Midbrain (tissue), 1 donor: ENCODE results near the gene LRRC72.
A peak's percentile ranks its signal among the peaks of the same experiment; 100 is the strongest.
"Not testable (repeated sequence)": the region's sequence is repeated elsewhere in the genome, so short reads cannot be mapped to it uniquely, and the experiment has no call there.

Experiments
- DNase-seq: peaks from one replicate; lab custom pipeline; 2025; lab: John Stamatoyannopoulos, UW

LRRC72 gene

DNA sequence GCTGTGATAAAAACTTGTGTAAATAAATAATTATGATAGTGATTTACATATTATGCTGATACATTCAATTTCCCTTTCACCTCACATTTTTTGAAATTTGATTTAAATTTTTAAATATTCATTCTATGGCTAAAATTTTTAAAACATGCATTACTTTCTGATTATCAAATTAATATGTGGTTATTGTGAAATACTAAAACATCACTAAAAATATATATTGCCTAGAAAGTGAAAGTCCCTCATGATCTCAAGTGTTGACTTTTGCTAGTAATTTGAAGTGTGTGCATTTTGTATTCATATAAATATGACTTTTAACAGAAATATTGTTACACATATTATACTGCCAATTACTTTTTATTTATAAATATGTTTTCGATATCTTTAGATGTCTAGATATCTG is 3.1 kb downstream of the LRRC72 start:
- no peak for DNase-seq

DNA sequence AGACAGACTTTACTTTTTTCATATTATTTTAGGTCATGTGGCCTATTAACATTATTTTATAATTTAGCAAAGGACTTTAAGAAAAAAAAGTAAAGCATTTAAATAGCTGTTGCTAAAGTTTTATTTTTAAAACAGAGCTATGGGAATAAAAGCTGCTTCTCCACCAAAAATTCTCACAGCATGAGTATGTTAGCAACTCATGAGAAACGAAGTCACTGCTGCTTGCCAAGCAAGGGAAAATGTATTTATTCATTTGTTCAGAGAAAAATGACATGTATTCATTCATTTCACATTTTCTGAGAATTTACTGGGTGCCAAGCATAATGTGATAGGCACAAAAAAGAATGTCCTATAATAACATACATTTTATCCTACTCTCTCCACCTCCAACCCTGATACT is 5.1 kb downstream of the LRRC72 start:
- DNase-seq: no peak

DNA sequence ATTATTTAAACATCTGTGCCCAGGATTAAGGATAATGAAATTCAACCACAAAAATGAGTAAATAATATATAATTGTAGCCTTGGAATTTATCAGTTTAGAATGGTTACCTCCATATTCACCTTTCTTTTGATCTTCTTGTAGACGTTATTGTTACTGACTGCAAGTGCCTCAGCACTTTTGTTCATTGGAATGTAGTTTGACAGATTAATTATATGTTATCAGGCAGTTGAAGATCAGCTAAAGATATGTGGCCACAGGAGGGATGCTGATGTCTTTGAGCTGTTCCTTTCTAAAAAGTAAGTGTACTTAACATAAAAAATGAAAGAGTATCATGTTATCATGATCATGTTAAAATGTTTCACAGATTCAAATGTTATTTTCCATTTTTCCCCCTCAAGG is 5.6 kb downstream of the LRRC72 start:
- DNase-seq: no peak

DNA sequence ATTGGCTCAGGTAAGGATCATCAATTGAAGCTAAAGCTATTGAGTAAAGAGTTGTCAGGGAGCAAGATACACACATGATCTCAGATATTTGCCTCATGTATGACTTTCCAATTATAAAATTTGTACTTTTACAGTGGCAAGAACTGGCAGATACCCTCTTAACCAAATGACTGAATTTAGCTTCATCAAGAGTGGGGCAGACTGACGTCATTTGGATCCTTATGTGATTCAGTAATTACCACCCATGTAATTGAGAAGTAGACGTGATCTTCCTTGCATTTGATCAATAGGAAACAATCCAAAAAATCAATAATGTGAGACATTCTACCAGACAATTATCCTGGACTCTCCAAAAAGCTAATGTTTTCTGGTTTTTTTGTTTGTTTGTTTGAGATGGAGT is 8.9 kb downstream of the LRRC72 start:
- DNase-seq: no peak

DNA sequence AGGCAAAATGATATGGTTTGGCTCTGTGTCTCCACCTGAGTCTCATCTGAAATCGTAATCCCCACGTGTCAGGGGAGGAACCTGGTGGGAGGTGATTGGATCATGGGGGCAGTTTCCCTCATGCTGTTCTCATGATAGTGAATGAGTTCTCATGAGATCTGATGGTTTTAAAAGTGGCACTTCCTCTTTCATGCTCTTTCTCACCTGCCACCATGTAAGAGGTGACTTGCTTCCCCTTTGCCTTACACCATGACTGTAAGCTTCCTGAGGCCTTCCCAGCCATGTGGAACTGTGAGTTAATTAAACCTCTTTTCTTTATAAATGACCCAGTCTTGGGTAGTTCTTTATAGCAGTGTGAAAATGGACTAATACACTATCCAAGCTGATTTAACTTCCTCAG is 13.9 kb downstream of the LRRC72 start:
- DNase-seq: not testable (repeated sequence)

DNA sequence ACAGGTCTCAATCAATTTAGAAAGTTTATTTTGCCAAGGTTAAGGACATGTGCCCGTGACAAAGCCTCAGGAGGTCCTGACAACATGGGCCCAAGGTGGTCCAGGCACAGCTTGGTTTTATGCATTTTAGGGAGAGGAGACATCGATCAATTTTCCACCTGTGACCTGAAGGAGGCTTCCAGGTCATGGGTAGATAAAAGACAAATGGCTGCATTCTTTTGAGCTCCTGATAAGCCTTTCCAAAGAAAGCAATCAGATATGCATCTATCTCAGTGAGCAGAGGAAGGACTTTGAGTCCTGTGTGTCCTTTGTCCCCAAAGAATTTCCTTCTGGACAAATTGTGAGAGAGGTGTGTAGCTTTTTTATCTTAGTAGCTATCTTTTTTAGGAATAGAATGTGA is 15.8 kb downstream of the LRRC72 start:
- DNase-seq: no peak

DNA sequence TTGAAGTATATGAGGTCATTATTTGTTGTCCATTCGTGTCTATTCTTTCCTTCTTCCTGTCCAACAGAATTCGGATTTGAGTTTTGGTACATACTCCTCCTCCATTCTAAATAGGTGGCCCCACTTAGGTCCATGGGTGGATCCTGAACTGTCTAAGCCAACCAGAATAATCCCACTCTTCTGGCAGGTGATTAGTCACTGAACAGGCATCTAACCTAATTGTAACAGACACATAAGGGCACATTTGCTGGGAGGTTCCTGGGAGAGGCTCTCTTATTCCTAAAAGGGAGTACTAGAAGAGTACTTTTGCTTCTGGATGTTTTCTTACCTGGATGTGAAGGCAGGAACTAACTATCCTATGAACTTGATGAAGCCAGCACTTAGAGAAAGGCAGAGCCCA is 16.8 kb downstream of the LRRC72 start:
- DNase-seq: no peak

DNA sequence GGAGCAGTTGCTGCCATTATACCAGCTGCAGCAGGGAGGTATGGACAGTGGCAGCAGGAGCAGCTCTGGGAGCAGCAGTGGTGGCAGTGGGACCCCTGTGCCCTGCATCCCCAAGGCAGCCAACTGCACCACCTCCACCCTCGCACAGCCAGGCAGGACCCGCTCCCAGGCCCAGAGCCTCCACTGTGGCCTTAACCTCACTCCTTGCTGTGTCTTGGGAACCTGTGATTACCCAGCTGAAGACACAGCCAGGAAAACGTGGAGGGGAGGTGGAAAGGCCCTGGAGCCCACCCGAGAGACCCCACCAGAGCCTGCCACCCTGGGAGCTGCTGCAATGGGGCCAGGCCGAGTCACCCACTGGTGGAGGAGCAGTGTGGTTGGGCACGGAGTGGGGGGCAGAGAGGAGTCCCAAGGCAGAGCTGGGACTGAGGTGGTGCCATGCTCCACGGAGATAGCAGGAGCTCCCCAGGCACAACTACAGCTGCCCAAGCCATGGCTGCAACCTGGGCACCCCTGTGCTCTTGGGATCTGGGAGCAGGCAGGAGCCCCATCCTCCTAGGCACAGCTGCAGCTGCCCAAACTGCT is 20.4 kb downstream of the LRRC72 start:
- no peak for DNase-seq

DNA sequence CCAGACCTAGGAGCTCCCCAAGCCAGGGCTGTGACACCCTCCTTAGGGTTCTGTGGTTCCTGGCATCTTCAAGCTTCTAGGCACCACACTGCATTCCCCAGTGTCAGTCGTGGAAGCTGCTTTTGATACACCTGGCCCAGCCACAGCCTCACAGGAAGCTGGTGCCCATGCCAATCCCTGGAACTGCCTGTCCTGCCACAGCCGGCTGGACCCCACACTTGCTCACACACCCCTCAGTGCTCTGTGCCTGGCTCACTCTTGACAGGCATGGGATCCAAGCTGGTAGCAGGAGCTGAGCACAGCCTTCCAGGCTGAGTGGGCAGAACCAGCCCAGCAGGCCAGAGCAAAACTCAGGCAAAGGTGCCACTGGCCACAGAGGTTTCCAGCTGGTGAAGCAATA is 21.8 kb downstream of the LRRC72 start:
- DNase-seq: no peak

DNA sequence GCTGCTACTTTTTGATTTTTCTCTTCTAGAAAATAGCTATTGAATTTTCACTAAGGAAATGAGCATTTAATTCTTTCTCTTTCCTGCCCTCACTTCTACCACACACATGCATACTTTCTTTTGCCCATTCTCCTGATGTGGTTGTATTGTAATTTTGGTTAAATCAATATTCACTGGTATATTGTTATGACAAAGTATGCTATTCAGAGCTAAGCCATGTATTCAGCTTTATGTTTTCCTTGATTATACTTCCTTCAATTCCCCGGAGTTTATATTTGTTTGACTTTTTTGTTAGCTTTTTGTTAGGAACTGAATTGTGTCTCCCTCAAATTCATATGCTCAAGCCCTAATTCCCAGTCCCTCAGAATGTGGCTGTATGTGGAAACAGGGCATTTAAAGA is 24.0 kb downstream of the LRRC72 start:
- DNase-seq: no peak

DNA sequence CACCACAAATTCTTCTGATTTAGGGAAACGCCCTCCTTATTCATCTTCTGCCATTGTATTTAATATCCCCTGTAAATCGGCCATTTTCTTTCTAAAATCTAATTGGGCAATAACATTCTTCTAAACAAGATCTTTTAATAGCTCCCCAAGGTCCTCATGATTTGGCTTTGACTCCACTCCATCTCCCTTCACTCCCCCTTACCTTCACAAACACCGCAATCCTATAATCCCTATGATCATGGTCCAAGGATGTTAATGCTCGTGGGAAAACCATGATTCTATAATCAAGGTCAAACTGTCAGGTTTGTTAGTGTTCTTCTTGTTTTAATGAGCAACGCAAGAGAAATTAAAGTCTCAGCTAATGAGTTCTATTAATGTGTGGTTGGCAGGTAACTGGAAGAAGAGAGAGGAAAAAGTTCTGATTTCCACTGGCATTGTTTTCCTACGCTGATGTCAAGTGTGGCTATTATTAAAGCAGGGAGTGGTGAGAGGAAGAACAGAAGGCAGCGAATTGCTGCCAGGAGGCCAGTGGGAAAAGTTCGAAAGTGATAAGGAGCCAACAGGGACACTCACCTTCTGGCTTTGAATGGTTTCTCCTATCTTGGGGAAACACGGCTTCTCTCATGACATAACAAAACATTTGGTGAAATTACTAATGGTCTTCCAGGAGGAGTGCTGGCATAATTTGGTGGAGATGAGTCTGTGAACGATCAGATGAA is 28.1 kb downstream of the LRRC72 start:
- no peak for DNase-seq

DNA sequence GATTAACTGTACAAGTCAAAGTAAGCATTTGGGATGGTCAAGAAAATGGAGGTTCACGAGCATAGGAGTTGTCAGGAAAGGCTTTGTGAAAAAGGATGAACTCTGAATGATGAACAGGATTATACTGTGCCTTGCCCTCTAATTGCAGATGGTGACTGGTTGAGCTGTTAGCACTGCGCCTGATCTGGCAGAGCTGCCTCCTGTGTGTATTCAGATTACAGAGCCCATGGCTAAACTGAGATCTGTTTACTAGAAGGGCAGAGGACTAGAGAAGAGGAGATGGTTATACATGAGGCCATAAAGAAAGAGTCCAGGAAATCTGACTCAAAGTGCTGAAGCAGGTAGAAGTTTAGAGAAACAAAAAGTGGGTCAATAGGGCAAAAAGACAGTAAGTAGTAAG is 29.7 kb downstream of the LRRC72 start:
- no peak for DNase-seq

DNA sequence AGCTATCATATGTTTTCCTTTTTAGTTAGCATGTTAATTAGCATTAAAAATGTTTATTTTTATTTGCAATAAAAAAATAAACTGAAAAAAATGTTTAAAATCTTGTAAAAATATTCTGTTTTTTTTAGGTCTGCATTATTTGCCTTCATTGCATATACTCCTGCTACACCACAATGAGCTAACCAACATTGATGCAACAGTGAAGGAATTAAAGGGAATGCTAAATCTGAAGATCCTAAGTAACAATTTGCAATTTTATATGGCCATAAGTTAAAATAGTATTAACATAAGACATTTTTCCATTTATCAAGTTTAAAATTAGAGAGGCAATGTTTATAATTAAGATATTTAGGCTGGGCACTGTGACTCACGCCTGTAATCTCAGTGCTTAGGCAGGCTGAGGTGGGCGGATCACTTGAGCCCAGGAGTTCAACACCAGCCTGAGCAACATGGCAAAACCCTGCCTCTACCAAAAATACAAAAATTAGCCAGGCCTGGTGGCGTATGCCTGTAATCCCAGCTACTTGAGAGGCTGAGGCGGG is 32.2 kb downstream of the LRRC72 start:
- DNase-seq: no peak

DNA sequence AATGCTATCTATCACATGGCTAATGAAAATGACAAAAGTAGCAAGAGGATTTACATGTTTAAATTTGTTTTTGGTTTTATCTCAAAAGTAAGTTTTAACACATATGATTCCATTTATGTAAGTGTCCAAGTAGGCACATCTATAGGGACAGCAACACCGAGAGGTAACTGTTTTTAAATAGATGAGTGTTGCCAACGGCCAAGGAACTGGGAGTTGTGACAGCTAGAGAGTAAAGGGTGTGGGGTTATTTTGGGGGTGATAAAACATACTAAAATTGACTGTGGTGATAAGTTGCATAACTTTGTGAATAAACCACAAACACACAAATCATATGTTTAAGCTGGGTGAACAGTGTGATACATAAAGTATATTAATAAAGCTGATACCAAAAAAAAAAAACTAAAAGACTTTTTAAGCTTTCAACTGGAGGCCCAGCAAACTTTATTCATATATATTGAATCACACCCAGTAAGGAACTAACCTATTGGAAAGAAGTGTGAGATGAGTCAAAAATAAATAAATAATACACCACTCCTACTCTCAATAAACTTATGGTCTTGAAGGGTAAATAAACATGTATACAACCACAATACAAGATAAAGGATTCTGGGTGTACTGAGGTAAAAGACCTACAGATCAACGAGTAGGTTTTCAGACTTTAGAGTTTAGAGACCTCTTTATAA is 33.0 kb downstream of the LRRC72 start:
- no peak for DNase-seq

DNA sequence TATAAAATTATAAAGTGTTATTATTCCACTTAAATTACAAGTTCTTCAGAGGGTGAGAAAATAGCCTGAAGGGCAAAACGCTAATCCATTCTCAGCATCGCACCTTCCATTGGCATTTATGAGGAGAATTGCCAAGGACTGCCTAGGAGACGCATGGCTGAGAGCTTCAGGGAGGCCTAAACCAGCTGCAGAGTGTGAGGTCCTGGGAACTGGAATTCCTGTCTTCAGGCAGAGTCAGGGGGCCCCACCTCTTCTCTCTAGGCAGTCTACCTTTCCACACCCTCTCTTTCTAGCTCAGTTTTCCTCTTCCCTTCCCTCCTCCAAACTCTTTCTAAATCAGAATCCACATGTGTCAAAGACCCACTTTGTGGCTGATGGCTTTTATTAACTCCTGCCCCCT is 35.3 kb downstream of the LRRC72 start:
- DNase-seq: no peak

DNA sequence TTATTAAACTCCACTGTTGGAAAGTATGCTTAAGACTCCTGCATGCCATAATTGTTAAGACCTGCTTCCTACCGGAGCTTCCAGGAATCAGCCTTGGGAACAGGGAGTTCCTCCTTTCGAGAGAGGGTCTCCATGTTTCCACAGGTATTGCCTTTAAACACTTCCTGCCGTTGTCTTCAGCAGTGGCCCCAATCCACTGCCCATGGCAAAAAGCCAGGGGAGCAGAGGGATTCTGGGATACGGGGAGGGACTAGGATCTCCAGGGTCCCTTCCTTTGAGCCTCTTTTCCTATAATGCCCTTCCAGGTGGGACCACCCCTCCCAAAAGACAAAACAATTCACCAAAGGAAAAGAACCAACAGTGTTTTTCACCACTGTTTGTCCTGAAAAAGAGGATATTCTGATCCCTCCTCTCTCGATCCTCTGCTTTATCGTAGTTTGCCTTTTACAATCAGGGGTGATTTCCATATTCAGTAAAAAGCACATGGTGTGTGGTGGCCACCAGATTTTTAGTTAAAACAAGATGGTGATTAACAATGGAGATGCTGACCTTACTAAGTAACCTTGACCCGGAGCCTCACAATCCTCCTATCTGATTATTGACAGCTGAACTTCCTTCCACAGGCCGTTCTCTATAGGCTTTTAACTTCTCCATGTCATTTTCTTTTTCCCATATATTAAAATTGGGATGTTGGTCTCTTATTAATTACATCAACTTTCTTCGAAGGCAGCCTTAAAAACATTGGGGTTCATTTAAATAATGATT is 36.0 kb downstream of the LRRC72 start:
- DNase-seq: no peak

DNA sequence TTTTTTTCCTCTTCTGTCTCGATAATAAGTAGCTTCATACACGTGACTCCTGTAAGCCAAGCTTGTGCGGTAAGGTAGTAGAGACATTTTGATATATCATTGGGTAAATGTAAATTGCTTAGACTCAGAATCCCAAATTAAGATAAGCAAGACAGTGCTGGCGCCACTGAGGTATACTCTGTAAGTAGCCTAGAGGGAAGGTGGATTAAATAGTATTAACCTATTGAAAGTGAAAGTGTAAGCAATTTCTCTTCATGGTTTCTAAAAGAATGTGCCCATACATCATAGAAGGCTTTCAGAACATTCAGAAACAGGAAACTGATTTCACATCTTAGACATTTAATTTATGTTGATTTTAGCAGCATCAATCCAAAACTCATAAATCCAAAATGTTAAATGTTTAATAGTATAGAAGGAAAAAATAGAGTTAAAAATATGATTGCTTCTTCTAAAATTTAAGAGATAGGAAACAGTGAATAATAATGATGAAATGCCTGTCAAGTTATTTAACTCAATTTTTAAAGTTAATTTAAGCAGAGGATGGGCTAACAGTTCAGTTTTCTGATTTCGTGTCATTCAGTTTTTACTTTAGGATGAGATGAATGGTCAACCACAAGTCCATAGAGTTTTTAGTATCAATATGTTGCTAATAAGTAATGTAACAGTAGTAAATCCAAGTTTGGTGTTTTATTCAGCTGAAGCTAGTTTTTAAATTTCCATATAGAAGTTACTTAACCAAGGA is 36.8 kb downstream of the LRRC72 start:
- DNase-seq: no peak

DNA sequence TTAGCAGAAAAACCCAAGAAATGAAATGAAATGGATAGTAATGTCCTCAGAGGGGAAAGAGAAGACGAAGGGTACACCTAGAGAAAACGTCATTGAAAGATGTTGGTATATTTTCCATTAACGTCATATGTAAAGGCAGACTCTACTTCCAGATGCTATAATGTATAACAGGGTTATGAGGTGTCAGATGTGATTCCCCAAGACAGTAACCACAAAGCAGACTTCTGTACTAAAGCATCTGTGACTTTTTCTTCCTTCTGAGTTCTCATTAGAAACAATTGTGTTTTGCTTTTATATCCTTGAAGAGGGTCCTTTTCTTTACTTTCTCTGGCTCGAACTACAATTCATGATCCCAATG is 37.4 kb downstream of the LRRC72 start:
- no peak for DNase-seq

DNA sequence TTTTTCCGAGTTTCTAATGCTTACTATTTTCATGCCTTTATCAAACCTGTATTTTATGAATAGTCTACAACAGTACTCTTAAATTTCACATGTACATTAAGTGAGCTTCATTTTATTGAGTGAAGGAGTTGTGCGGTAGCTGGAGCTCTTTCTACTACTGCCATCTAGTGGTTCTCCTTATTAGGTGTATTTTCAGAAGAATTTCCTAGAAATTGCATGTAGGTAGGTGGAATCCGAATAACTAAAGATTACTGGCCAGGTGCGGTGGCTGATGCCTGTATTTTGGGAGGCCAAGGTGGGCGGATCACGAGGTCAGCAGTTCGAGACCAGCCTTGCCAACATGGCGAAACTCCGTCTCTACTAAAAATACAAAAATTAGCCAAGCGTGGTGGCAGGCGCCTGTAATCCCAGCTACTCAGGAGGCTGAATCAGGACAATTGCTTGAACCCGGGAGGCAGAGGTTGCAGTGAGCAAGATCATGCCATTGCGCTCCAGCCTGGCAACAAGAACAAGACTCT is 38.3 kb downstream of the LRRC72 start:
- peak; percentile 70 for DNase-seq

DNA sequence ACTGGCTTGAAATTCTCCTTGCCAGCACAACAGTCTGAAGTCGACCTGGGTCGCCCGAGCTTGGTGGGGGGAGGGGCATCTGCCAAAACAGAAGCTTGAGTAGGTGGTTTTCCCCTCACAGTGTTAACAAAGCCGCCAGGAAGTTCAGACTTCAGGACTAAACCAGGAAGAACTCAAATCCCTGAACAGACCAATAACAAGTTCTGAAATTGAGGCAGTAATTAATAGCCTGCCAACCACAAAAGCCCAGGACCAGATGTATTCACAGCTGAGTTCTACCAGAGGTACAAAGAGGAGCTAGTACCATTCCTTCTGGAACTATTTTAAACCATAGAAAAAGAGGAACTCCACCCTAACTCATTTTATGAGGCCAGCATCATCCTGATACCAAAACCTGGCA is 45.3 kb downstream of the LRRC72 start:
- DNase-seq: no peak

DNA sequence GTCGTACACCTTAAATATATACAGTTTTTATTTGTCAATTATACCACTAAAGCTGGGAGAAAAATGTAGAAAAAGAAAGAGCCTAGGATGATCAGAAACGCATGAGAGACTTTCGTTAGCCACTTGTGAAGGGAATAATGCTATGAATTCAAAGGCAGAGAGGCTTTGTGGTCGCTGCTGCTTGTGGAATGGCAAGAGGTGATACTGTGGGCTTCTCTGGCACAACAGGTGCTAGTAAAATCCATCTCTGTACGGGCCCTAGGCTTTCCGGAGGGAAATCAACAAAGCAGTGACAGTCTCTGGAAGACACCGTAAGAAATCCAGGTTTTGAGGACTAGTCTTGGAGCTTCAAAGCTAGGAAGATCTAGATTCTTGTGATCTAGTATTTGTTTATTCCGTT is 52.6 kb downstream of the LRRC72 start:
- DNase-seq: no peak

DNA sequence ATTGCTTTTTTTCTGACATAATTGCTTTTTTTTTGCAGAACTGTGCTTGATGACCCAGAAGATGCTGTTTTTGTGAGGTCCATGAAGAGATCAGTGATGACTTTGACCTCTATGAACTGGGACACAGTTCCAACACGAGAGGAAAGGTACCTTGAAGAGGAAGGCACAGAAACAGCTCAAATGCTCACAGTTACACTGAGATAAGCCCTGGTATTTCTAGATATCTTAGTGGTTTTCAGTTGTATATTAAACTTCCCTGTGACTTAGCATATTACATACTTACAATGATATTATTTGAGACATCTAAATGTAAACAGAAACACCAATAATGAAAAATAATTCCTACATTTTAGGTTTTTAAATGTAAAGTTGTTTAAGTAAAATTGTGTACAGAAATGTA is 54.7 kb downstream of the LRRC72 start:
- DNase-seq: no peak
